Daoy (cell line): Measurements from ENCODE around the gene NOL4L. TPM values are rescaled to one million over a fixed set of nuclear protein-coding genes. Genes with fewer than 3 reads are reported as not detected.

ENCODE experiments used
- DNase-seq: peaks from one replicate; pipeline ENCODE4 v3.0.0-alpha.2; 2015; ENCODE audit warnings: low read depth
- total RNA-seq: library from RNA; depleted of rRNA; stranded (reverse); fragments of >200 nt; shearing (Covaris generic); gene quantifications from 2 replicates; pipeline ENCODE4 v1.2.3, GENCODE V29; 2014

NOL4L gene
- total RNA-seq, 1 experiment from 2014 or later: 11.3 TPM

DNA sequence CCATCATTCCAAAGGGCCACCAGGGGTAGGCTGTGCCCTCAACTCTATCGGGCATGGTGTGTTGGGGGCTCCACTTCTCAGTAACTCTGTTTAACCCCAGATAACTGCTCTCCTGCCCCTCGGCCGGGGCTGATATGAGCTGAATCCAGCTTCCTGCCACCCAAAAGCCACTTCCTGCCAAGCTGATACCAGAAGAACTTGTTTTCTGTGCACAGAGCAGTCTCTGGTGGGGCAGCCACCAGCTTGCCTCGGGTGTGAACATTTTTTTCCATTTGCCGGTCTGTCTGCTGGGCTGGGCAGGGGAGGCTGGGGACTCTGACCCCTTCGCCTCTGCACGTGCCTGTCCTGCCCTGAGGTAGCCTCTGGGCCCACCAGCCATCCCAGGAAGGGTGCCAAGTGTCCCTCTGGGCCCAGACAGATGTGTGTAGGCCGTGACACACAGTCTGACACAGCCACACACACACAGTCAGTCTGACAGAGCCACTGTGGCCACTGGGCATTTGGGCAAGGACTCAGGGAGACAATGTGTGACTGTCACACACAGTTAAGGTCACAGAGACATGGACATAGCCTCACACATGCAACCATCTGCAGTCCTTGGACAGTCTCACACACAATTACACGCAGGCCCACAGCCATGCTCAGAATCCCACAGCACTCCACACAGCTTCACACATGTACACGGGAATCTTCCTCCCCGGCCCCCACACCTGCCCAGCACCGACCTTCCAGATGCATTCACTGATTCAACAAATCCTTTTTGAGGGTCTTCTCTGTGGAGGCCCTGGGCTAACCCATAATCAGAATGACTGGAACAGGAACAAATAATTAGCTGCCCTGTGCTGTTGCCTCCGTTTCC lies 45.1 kb downstream of the NOL4L start:
- DNase-seq: no peak

DNA sequence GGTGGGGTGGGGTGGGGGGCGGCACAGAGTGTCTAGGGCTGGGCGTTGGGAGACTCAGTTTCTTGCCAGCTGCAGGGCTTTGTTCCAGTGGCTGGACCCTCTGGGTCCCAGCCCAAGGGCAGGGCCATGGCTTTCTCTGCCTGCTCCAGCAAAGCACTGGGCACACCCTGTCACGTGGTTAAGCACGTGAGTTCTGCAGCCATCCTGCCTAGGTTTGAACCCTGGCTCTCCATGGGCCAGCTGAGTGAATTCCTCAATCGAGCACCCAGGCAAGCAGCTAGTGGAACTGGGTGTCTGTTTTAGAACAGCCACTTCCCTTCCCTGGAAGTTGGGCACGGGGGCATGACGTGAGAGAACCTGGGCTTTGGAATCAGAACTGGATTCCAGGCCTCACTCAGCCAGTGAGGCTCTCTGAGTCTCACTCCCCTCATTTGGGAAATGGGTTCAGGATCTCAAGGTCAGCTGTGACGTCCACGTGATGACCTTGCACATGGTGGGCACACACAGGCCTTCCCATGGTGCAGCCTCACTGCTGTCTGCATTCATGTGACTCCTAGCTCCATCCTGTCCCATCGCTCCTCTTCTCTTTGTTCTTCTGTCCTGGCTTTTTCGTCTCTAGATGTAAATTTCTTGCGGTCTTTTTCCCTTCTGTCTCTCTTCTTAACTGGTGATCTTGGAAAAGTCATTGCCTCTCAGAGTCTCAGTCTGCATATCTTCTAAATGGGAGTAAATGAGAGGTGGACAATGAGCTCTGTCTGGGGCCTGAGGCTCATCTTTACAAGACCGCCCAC lies 45.9 kb downstream of the NOL4L start:
- DNase-seq: peak; percentile 17

DNA sequence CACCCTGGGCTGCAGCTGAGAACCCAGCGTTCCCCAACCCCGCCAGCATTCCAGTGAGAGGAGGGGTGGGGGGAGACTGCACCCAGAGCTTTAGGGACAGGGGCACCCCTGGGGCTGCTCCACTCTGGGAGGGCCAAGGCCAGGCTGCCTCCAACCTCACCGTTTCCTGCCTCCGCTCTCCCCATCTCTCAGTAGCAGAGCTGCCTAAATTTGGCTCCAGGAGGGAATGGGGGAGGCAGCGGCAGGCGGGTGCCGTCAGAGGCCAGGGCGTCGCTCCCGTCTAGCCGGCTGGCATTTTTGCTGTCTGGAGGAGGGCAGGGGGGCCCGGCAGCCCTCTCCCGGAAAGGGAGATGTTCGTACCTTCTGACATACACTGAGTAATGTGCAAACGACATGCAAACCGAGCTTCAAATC lies 46.6 kb downstream of the NOL4L start:
- no peak for DNase-seq

DNA sequence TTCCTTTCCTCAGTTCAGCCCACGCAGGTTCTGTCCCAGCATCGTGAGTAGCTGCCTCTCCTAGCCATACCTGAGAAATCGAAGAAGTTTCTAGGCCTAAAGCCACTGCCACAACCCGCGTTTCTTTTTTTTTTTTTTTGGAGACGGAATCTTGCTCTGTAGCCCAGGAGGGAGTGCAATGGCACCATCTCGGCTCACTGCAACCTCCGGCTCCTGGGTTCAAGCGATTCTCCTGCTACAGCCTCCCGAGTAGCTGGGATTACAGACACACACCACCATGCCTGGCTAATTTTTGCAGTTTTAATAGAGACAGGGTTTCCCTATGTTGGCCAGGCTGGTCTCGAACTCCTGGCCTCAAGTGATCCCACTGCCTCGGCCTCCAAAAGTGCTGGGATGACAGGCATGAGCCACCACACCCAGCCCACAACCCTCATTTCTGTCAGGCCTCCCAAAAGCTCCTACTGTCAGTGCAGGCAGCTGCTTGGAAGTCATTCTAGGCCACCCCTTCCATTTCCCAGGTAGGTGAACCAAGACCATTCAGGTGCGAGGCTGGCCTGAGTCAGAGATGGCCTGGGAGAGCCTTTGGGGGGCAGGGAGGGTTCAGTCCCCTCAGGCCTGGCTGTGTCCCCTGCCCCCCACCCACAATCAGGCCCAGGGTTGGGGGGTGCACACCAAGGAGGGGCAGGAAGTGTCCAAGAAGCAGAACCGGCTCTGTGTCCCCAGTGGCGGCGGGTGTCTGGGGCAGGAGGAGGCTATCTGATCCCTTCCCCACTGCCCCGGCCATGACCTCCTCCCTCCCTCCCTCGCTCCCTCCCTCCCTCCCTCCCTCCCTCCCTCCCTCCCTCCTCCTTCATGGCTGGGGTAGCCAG lies 47.2 kb downstream of the NOL4L start:
- no peak for DNase-seq

DNA sequence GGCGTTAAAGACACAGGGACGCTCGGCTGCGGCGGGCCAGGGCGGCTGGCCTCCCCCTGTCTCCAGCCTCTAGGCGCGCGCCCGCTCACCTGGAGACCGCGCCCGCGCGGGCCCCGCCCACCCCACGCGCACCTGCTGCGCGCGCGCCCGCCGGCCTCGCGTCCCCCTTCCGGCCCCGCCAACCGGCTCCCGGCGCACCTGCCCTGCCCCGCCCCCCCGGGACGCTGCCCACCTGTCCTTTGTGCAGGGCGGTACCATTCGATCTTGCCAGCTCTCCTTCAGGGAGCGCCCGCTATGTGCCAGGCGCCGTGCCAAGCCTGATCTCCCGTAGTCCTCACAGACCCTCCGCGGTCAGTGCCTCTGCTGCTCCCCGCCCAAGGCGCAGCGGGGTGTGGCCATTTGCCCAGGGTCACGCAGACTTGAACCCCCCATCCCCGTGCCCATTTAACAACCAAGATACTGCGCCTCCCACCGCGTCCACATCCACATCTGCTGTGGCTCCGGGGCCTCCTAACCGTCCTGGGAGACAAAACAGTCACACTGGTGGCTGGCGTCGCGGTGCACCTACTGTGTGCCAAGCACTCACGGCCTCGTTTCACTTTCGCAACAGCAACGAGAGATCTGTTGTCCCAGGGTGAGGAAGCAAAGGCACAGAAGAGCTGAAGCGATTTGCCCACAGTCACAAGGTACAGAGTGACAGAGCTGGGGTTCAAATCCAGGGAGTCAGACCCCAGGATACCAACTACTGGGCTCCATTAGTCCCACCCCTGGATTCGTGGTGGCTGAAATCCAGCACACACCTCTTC lies 48.1 kb downstream of the NOL4L start:
- DNase-seq: no peak

DNA sequence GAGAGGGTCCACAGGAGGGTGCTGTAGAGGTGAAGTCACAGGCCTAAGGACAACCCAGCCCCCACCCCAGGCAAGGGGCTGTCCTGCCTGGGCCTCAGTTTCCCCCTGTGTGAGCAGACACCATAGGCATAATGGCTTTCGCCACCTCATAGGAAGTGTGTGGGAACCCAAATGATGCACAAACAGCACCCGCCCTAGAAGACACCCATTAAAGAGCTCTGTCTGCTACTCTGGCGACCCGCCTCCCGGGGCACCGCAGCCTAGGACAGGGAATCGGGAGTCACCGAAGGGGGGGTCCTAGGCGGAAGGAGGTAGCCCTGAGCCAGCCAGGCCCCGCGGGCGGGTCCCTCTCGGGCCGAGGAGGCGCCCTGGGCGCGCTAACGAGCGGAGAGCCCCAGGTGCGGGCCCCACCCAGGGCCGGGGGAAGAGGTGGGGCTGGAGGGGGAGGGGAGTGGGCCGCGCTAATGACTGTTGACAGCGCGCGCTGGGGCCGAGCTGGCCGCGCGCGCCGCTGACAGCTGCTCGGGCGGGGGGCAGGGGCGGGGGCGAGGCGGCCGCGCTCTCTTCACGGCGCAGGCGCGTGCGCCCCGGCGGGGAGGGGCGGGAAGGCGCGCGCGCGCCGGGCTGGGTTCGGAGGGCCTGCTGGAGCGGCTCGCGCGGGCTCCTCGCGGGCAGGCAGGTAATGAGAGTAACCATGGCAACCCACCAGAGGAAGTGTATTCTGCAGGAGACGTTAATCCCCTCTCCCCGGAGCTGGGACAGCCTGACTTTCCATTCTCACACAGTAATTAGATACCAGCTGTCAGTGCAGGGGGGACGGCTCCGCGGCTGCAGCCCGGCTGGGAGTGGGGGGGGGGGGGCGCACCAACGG lies 48.9 kb downstream of the NOL4L start:
- peak; percentile 51 for DNase-seq

DNA sequence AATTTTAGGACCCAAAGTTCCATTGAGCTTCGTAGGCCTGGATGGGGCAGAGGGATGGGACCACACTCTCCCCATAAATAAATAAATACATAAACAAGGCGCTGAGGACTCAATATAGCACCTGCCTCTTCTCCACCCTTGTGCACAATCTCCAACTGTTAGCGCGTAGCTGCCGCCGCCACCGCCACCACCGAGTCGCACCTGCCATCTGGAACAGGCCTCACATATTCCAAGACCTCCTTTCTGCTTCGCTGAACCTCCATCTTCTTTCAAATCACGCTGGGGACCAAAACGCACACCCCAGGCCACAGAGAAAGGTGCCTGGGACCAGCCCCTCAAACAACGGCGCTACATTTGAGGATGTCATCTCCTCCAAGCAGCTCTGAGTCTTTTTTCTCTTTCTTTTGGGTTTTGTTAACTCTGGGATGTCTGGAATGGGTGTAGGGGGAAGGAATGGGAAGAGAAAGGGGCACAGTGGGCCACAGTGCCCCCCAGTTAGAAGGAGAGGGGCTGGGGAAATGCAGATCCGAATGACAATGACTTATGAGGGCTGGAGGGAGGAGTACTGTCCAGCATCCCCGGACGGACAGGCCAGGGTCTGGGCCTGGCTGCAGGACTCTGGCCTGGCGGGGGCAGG lies 49.7 kb downstream of the NOL4L start:
- DNase-seq: no peak

DNA sequence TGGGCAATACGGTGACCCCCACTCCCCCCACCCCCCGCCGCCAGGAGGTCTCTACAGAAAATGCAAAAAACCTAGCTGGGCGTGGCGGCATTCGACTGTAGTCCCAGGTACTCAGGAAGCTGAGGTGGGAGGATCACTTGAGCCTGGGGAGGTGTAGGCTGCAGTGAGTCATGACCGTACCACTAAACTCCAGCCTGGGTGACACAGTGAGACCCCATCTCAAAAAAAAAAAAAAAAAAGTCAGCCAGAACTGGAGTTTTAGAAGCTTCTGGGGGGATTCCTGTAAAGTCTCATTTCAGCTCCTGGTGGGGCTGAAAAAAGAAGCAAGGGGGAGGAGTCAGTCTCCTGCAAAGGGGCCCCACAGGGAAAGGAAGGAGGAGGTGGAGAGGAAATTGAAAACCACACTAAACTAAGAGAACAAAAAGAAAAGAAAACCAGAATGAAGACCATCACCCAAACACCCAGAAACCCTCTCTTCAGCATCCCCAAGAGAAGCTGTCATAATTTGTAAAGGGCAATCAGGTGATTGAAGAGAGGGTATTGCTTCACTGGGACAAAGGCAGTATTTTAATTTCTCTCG lies 50.4 kb downstream of the NOL4L start:
- DNase-seq: no peak

DNA sequence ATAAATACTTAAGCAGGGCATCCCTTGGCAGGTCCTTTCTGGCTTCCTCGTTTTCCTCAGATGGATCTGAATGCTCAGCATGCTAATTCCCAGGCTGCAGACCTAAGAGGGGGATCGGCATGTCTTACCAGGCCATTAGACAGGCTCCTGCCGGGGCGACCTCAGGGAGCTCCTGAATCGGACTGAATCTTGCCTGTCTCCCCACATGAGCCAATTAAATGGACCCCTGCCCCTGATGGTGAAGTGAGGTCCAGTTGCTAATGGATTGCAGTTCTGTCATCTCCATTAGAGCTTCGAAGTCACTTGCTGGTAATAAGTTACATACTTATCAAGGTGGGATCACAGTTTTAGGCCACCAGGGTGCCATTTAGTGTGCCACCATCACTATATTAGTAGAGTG lies 51.4 kb downstream of the NOL4L start:
- DNase-seq: no peak

DNA sequence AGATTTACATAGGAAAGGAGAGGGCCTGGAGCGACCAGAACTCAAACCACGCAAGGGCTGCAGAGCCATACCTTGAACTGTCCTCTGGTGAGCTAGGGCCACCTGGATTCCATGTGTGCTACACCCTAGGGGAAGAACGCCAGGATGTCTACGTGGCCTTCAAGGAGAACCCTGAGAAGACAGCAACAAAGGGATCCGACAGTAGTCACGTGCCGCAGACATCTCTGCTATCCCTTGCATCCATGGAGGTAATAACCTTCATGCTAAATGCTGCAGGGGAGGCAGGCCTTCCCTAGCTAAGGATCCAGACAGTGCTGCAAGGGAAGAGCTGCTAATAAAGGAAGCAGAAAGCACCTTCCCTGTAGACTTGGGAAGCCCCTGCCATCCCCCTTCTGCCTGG lies 52.9 kb downstream of the NOL4L start:
- no peak for DNase-seq

DNA sequence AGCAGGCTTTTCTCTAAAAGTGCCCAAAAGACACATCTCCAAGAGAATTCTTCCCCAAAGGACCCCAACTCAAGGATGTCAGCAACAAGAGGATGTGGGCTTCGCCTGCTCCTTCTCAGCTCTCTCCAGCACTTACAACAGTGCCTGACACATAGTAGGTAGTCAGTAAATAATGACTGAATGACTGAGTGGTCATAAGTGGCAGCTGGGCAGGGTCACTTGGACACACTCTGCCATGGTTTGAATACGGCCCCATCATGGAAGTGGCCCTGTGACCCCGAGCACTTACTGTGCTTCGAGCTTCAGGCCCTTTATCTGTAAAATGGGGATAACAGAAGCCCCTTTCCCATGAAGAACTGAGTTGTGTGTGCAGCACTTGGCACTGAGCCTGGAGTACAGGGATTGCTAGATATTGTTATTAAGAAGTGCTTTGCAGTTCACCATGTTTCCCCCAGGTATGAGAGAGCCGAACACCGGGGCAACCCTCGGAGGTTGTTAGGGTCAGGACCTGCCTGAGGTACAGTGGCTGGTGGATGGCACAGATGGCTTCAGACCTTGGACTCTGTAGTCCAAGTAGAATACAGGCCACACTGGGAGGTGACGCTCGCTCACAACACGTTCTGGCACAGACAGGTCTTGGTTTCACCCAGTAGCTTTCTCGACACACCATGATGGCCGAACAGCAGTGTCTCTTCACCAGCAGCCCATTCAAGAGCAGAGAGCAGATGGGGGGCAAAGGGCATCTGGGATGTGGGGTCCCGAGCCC lies 56.0 kb downstream of the NOL4L start:
- no peak for DNase-seq

DNA sequence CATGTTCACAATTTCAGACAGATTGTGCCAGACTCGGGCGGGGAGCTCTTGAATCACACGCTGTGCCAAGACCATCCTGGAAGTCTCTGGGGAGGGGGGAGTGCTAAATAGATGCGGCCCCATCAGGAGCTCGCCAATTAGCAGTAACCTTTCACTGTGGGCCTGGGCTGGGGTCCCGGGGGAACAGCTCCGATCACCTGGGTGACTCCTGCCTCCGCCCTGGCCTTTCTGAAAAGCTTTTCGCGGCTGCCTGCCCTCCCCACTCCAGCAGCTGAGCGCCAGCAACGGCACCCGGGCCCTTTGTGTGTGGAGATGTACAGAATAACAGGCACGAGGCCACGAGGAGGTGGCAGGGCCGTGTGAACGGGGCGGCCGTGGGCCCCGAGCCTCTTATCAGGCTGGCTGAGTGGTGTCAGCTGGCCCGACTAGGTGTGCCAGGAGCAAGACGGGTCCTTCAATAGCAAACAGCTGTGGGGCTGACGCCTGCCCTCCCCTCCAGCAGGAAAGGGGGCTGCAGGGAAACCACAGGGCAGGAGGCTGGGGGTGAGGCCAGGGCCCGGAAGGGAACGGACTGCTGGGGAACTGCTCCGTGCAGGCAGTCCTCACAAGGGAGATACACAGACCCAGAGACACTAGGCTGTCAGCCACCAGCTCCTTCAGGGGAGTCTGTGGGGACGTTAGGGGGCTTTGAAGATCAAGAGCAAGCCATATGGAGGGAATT lies 56.8 kb downstream of the NOL4L start:
- DNase-seq: no peak

DNA sequence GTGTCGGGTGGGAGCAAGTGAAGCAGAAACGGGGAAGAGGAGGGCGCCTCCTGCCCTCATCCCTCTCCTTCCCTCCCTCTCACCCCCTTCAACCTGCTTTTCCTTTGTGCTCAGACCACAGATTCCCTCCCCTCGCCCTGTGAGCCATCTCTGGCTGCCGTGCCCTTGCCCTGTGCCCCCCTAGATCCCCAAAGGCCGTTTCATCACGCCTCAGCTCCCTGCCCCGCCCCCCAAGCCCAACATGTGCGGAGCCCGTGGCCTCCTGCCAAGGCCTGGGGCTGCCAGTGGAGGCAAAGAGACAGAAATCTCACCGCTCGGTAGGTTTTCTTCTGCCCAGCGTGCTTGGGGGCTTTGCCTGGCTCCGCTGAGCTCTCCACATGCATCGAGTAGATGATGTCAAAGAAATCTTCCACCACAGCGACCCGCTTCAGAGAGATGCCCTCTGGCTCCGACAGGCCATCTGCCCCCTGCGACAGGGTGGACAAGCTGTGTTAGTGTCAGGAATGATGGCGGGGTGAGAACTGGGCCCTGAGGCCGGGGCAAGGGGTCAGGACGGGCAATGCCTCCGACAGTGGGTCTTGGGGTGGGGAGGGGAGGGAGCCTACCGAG lies 57.6 kb downstream of the NOL4L start:
- no peak for DNase-seq

DNA sequence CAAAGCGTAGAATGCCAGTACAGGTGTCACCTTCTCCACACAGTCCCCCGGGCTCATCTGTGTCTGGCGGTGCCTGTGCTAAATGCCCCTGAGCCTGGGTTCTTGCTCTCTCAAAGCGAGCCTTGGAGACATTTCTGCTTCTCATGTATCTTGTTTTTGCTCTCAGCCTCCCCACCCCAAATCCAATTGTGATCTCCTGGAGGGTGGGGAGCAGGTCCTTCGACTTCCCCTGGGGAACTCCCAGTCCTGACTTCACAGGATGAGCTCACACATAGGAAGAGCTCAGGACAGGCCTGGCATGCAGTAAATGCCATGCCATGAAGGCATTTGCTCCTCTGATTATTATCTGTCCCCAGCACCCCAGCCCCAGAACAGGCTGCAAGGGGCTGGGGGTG lies 58.1 kb downstream of the NOL4L start:
- DNase-seq: no peak

DNA sequence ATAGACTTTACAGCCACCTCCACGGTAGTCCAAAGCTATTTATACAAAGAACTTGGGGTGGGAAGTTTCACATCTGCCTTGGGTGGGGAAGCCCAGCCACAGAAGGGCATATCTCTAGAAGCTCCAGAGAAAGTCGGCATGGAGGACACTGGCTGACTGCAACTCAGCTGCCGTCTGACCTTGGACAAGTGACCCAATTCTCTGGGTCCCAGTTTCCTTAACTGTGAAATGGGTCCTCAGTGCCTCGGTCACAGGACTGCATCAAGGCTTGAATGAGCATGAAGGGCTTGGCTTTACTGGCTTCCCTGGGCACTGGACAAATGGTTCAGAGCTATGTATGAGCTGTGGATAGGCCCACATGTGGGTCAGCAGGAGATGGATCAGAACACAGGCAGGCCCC lies 58.6 kb downstream of the NOL4L start:
- no peak for DNase-seq

DNA sequence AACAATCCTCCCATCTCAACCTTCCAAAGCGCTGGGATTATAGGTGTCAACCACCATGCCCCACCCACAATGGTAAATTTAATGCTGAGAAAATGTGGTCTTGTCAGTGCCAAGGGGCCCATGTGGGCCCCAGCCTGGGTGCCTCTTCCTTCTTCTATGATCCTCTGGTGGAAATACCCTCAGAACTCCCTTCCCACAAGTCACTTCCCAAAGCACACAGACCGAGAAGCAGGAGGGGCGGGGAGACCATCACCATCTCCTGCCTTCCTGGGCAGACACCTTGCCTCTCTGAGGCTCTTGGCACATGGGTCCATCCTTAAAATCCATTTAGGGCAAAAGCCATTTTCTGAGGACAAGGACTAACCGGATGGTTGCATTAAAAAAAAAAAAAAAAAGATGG lies 59.0 kb downstream of the NOL4L start:
- no peak for DNase-seq

DNA sequence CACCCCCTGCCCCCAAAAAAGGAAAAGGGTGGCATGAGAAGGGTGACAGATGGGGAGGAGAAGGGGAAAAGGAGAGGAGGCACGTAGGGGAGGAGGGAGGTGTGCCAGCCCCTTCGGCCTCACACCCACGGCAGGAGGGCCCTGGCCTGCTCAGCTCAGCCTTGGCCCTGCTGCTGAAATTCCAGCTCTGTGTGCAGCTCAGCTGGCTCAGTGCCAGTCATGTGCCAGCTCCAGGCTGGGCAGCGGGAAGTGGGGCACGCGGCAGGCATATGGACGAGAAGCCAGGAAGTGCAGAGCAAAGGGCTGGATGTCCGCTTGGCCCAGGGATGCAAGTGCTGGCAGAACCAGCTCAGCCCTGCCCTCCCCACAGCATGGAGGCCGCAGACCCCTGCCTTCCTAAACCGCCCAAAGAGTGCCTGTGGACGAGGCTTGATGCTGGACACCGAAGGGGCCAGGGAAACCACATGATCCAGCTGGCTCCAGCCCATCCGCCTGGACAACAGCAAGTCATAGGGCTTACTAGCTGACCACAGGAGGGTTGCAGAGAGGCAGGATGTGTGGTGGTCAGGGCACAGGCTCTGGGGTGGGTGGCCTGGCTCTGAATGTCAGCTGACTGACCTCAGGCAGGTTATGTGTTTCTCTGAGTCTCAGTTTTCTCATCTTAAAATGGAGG lies 60.2 kb downstream of the NOL4L start:
- DNase-seq: peak; percentile 49
